GM23338 (cell line): ENCODE data around the gene MPP1. TPM values are rescaled to one million over a fixed set of nuclear protein-coding genes. Genes with fewer than 3 reads are reported as not detected.
A peak's percentile ranks its signal among the peaks of the same experiment; 100 is the strongest.

Experiments
- ATAC-seq: fragments of 200-7000 bp; cut with Tn5 transposase; 3 replicates; pipeline ENCODE4 v1.9.1; 2020
- DNase-seq: peaks from one replicate; pipeline ENCODE4 v3.0.0-alpha.2; 2015; ENCODE audit warnings: low spot score
- H2AFZ ChIP-seq: fragments of 200-600 bp; sonication (generic); 2 replicates; pipeline ENCODE4 v1.8.0; 2016; ENCODE audit warnings: antibody characterized with exemption, mild to moderate bottlenecking, moderate library complexity
- H3F3A ChIP-seq: fragments of 200-600 bp; sonication (generic); replicated peaks from 2 replicates; pipeline ENCODE4 v1.8.0; 2017; ENCODE audit warnings: antibody characterized with exemption, mixed run types, low read depth
- H3K27ac ChIP-seq: fragments of 200-600 bp; sonication (generic); 2 replicates; pipeline ENCODE4 v1.6.1; 2016; ENCODE audit warnings: low read depth
- H3K27me3 ChIP-seq: fragments of 200-600 bp; sonication (generic); 2 replicates; pipeline ENCODE4 v1.8.0; 2016; ENCODE audit warnings: mild to moderate bottlenecking, mixed run types, moderate library complexity; ENCODE audit not compliant: insufficient read depth
- H3K36me3 ChIP-seq: fragments of 200-600 bp; sonication (generic); 2 replicates; pipeline ENCODE4 v1.8.0; 2016; ENCODE audit warnings: mild to moderate bottlenecking; ENCODE audit not compliant: insufficient read depth
- H3K4me1 ChIP-seq: fragments of 200-600 bp; sonication (generic); 2 replicates; pipeline ENCODE4 v1.8.0; 2016; ENCODE audit warnings: mild to moderate bottlenecking, moderate library complexity; ENCODE audit not compliant: insufficient read depth
- H3K4me2 ChIP-seq: fragments of 200-600 bp; sonication (generic); 2 replicates; pipeline ENCODE4 v1.7.1; 2017; ENCODE audit warnings: mixed run types
- H3K4me3 ChIP-seq: fragments of 200-600 bp; sonication (generic); 2 replicates; pipeline ENCODE4 v1.6.1; 2016; ENCODE audit warnings: mixed run types
- H3K79me2 ChIP-seq: fragments of 200-600 bp; sonication (generic); replicated peaks from 2 replicates; pipeline ENCODE4 v1.8.0; 2017; ENCODE audit warnings: mild to moderate bottlenecking; ENCODE audit not compliant: insufficient read depth
- H3K9me2 ChIP-seq: fragments of 200-600 bp; sonication (generic); 2 replicates; pipeline ENCODE4 v1.8.0; 2017; ENCODE audit not compliant: insufficient read depth
- H4K20me1 ChIP-seq: fragments of 200-600 bp; sonication (generic); replicated peaks from 2 replicates; pipeline ENCODE4 v1.8.0; 2017; ENCODE audit warnings: mild to moderate bottlenecking; ENCODE audit not compliant: insufficient read depth
- H3K27ac Mint-ChIP-seq: 2 replicates; pipeline ENCODE4 v1.8.0; 2020; ENCODE audit warnings: inconsistent platforms, mild to moderate bottlenecking, moderate library complexity, mixed read lengths
- H3K27me3 Mint-ChIP-seq: 3 replicates; pipeline ENCODE4 v1.8.0; 2022; ENCODE audit warnings: low read depth, mild to moderate bottlenecking, moderate library complexity, mixed read lengths, inconsistent platforms; ENCODE audit not compliant: insufficient read depth, poor library complexity
- H3K36me3 Mint-ChIP-seq: 3 replicates; pipeline ENCODE4 v1.8.0; 2021; ENCODE audit warnings: low read depth, mild to moderate bottlenecking, inconsistent platforms, moderate library complexity, mixed read lengths
- H3K4me1 Mint-ChIP-seq: 3 replicates; pipeline ENCODE4 v1.8.0; 2020; ENCODE audit warnings: mild to moderate bottlenecking, inconsistent platforms, mixed read lengths
- H3K4me3 Mint-ChIP-seq: 3 replicates; pipeline ENCODE4 v1.8.0; 2021; ENCODE audit warnings: moderate library complexity, mild to moderate bottlenecking, inconsistent platforms, mixed read lengths
- H3K9me3 Mint-ChIP-seq: 3 replicates; pipeline ENCODE4 v1.8.0; 2020; ENCODE audit warnings: moderate library complexity, mild to moderate bottlenecking, inconsistent platforms, mixed read lengths
- CREB1 ChIP-seq: fragments of 250-450 bp; sonication (Bioruptor Pico); IDR thresholded peaks from 2 replicates; pipeline ENCODE4 v1.5.0; 2020; ENCODE audit warnings: low read depth, mild to moderate bottlenecking, moderate library complexity
- EZH2 ChIP-seq: fragments of 200-600 bp; sonication (generic); IDR thresholded peaks from one replicate; pipeline ENCODE4 v1.8.0; 2017; ENCODE audit warnings: antibody characterized with exemption, mild to moderate bottlenecking, low read depth; ENCODE audit not compliant: unreplicated experiment
- EZH2phosphoT487 ChIP-seq: fragments of 200-600 bp; sonication (generic); IDR thresholded peaks from one replicate; pipeline ENCODE4 v1.8.1; 2018; ENCODE audit warnings: antibody characterized with exemption; ENCODE audit not compliant: unreplicated experiment
- JUNB ChIP-seq: IDR thresholded peaks from one replicate; pipeline ENCODE4 v1.6.1; 2016; ENCODE audit warnings: antibody characterized with exemption; ENCODE audit not compliant: unreplicated experiment
- NANOG ChIP-seq: IDR thresholded peaks from 2 replicates; pipeline ENCODE4 v1.6.1; 2016; ENCODE audit warnings: antibody characterized with exemption, borderline replicate concordance
- POLR2AphosphoS5 ChIP-seq: IDR thresholded peaks from 2 replicates; pipeline ENCODE4 v1.6.1; 2016; ENCODE audit warnings: antibody characterized with exemption, low read depth
- STAT1 ChIP-seq: IDR thresholded peaks from one replicate; pipeline ENCODE4 v1.6.1; 2016; ENCODE audit warnings: antibody characterized with exemption; ENCODE audit not compliant: unreplicated experiment
- ZNF114 ChIP-seq: fragments of 250-450 bp; sonication (Bioruptor Pico); IDR thresholded peaks from 2 replicates; pipeline ENCODE4 v1.5.0; 2020; ENCODE audit warnings: mild to moderate bottlenecking, moderate library complexity
- ZNF331 ChIP-seq: fragments of 250-450 bp; sonication (Bioruptor Pico); IDR thresholded peaks from 2 replicates; pipeline ENCODE4 v1.5.0; 2020; ENCODE audit warnings: low read depth, mild to moderate bottlenecking, moderate library complexity
- polyA plus RNA-seq: library from polyadenylated mRNA; unstranded; fragments of >200 nt; fragmentation: Nextera tagmentation; extraction: Ambion mirVana; gene quantifications from 2 replicates; pipeline ENCODE4 v1.2.1, GENCODE V29; 2016
- total RNA-seq: library from RNA; depleted of rRNA; stranded (reverse); fragments of >200 nt; shearing (Covaris generic); gene quantifications from 2 replicates; pipeline ENCODE4 v1.2.3, GENCODE V29; 2014
- TF ChIP-seq, protein P1 (sequence below): IDR thresholded peaks from 2 replicates; pipeline ENCODE4 v1.6.1; 2016; ENCODE audit warnings: antibody characterized with exemption
- TF ChIP-seq, protein P2 (sequence below): IDR thresholded peaks from one replicate; pipeline ENCODE4 v1.6.1; 2018; ENCODE audit warnings: antibody characterized with exemption; ENCODE audit not compliant: unreplicated experiment
- TF ChIP-seq, protein P3 (sequence below): fragments of 250-450 bp; sonication (Bioruptor Pico); IDR thresholded peaks from 2 replicates; pipeline ENCODE4 v1.5.0; 2020; ENCODE audit warnings: mild to moderate bottlenecking, moderate library complexity
- TF ChIP-seq, protein P4 (sequence below), 2 experiments: fragments of 200-600 bp in 1 of 2; sonication (generic) in 1 of 2; conservative IDR thresholded peaks; 2 replicates each; pipeline versions ENCODE4 v1.5.1 to v1.6.1; 2016 to 2017; ENCODE audit warnings: antibody characterized with exemption in 2 of 2, low read depth in 2 of 2, mild to moderate bottlenecking in 2 of 2, moderate library complexity in 1 of 2

The MPP1 gene
- total and polyA plus RNA-seq, 2 experiments from 2014 or later, result 18.7 to 27.2 TPM

DNA sequence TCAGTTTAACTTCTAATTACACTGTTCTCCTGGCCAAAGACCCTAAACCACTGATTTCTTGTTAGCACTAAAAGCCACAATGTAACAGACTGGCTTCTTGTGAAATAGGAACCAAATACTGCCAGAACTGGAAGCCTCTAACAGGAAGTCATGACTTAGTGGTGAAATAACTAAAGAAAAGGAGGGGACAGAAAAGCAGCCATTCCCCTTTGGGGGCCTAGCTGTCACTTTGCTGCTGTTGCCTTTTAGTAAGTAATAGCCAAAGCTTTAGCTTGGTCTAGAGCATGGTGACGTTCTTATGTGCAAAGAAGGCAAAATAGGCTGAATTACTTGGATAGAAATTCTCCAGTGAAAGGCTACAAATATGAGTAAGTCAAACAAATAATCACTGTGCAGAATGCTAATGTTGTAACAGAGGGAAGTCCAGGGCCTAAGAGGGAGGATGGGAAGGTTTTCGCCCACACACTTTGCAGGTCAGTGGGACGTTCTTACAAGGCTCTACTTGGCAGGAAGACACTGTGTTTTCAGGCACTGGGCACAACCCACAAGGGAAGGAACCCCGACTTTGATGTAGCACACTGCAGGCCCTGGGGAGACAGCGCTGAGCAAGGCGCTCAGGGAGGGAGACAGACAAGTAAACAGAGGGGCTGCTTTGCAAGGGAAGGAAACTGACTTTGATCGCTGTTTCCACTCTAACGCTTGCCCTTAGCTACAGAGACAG lies 71.1 kb downstream of the MPP1 start:
- no peaks in the 10 kb centered on the region for H3K9me2 ChIP-seq
- Mint-ChIP-seq H3K27me3 (peaks cover 4% of the 10 kb centered on the region), H3K27ac (no peak overlapping the region), H3K36me3 (no peaks in the 10 kb centered on the region), H3K9me3 (no peaks in the 10 kb centered on the region; the same call in 2 of the 3 replicates), H3K4me3 (no peak overlapping the region), H3K4me1 (peaks cover 4% of the 10 kb centered on the region; the same call in 2 of the 3 replicates)
- no peaks in the 10 kb centered on the region for H3K4me1 ChIP-seq
- TF ChIP-seq NANOG, result no peak
- no peak for TF ChIP-seq ZNF114 (CRISPR knock-in tag)
- TF ChIP-seq, protein P1, sequence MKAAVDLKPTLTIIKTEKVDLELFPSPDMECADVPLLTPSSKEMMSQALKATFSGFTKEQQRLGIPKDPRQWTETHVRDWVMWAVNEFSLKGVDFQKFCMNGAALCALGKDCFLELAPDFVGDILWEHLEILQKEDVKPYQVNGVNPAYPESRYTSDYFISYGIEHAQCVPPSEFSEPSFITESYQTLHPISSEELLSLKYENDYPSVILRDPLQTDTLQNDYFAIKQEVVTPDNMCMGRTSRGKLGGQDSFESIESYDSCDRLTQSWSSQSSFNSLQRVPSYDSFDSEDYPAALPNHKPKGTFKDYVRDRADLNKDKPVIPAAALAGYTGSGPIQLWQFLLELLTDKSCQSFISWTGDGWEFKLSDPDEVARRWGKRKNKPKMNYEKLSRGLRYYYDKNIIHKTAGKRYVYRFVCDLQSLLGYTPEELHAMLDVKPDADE, result no peak
- TF ChIP-seq STAT1, result no peak
- TF ChIP-seq, protein P2, sequence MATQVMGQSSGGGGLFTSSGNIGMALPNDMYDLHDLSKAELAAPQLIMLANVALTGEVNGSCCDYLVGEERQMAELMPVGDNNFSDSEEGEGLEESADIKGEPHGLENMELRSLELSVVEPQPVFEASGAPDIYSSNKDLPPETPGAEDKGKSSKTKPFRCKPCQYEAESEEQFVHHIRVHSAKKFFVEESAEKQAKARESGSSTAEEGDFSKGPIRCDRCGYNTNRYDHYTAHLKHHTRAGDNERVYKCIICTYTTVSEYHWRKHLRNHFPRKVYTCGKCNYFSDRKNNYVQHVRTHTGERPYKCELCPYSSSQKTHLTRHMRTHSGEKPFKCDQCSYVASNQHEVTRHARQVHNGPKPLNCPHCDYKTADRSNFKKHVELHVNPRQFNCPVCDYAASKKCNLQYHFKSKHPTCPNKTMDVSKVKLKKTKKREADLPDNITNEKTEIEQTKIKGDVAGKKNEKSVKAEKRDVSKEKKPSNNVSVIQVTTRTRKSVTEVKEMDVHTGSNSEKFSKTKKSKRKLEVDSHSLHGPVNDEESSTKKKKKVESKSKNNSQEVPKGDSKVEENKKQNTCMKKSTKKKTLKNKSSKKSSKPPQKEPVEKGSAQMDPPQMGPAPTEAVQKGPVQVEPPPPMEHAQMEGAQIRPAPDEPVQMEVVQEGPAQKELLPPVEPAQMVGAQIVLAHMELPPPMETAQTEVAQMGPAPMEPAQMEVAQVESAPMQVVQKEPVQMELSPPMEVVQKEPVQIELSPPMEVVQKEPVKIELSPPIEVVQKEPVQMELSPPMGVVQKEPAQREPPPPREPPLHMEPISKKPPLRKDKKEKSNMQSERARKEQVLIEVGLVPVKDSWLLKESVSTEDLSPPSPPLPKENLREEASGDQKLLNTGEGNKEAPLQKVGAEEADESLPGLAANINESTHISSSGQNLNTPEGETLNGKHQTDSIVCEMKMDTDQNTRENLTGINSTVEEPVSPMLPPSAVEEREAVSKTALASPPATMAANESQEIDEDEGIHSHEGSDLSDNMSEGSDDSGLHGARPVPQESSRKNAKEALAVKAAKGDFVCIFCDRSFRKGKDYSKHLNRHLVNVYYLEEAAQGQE, result no peak
- TF ChIP-seq JUNB, result no peak
- no peak for TF ChIP-seq EZH2phosphoT487
- no peak for TF ChIP-seq ZNF331 (CRISPR knock-in tag)
- TF ChIP-seq EZH2, result no peak
- no peak for TF ChIP-seq CREB1
- TF ChIP-seq, protein P3, sequence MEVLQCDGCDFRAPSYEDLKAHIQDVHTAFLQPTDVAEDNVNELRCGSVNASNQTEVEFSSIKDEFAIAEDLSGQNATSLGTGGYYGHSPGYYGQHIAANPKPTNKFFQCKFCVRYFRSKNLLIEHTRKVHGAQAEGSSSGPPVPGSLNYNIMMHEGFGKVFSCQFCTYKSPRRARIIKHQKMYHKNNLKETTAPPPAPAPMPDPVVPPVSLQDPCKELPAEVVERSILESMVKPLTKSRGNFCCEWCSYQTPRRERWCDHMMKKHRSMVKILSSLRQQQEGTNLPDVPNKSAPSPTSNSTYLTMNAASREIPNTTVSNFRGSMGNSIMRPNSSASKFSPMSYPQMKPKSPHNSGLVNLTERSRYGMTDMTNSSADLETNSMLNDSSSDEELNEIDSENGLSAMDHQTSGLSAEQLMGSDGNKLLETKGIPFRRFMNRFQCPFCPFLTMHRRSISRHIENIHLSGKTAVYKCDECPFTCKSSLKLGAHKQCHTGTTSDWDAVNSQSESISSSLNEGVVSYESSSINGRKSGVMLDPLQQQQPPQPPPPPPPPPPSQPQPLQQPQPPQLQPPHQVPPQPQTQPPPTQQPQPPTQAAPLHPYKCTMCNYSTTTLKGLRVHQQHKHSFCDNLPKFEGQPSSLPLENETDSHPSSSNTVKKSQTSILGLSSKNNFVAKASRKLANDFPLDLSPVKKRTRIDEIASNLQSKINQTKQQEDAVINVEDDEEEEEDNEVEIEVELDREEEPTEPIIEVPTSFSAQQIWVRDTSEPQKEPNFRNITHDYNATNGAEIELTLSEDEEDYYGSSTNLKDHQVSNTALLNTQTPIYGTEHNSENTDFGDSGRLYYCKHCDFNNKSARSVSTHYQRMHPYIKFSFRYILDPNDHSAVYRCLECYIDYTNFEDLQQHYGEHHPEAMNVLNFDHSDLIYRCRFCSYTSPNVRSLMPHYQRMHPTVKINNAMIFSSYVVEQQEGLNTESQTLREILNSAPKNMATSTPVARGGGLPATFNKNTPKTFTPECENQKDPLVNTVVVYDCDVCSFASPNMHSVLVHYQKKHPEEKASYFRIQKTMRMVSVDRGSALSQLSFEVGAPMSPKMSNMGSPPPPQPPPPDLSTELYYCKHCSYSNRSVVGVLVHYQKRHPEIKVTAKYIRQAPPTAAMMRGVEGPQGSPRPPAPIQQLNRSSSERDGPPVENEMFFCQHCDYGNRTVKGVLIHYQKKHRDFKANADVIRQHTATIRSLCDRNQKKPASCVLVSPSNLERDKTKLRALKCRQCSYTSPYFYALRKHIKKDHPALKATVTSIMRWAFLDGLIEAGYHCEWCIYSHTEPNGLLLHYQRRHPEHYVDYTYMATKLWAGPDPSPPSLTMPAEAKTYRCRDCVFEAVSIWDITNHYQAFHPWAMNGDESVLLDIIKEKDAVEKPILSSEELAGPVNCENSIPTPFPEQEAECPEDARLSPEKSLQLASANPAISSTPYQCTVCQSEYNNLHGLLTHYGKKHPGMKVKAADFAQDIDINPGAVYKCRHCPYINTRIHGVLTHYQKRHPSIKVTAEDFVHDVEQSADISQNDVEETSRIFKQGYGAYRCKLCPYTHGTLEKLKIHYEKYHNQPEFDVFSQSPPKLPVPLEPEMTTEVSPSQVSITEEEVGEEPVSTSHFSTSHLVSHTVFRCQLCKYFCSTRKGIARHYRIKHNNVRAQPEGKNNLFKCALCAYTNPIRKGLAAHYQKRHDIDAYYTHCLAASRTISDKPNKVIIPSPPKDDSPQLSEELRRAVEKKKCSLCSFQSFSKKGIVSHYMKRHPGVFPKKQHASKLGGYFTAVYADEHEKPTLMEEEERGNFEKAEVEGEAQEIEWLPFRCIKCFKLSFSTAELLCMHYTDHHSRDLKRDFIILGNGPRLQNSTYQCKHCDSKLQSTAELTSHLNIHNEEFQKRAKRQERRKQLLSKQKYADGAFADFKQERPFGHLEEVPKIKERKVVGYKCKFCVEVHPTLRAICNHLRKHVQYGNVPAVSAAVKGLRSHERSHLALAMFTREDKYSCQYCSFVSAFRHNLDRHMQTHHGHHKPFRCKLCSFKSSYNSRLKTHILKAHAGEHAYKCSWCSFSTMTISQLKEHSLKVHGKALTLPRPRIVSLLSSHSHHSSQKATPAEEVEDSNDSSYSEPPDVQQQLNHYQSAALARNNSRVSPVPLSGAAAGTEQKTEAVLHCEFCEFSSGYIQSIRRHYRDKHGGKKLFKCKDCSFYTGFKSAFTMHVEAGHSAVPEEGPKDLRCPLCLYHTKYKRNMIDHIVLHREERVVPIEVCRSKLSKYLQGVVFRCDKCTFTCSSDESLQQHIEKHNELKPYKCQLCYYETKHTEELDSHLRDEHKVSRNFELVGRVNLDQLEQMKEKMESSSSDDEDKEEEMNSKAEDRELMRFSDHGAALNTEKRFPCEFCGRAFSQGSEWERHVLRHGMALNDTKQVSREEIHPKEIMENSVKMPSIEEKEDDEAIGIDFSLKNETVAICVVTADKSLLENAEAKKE (CRISPR knock-in tag), result no peak
- TF ChIP-seq, protein P4, sequence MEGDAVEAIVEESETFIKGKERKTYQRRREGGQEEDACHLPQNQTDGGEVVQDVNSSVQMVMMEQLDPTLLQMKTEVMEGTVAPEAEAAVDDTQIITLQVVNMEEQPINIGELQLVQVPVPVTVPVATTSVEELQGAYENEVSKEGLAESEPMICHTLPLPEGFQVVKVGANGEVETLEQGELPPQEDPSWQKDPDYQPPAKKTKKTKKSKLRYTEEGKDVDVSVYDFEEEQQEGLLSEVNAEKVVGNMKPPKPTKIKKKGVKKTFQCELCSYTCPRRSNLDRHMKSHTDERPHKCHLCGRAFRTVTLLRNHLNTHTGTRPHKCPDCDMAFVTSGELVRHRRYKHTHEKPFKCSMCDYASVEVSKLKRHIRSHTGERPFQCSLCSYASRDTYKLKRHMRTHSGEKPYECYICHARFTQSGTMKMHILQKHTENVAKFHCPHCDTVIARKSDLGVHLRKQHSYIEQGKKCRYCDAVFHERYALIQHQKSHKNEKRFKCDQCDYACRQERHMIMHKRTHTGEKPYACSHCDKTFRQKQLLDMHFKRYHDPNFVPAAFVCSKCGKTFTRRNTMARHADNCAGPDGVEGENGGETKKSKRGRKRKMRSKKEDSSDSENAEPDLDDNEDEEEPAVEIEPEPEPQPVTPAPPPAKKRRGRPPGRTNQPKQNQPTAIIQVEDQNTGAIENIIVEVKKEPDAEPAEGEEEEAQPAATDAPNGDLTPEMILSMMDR (conservative IDR thresholded peaks at IDR 0.05; ENCODE audit: low read depth in 2 of 2), result no peak
- TF ChIP-seq POLR2AphosphoS5, result no peak
- DNase-seq (no peak), ATAC-seq (no peak)
- no peak overlapping the region for H2AFZ ChIP-seq
- 0 out of 2 replicates have a peak overlapping the region, but pooled peaks have one; percentile 14 for H3K27ac ChIP-seq
- H3K4me2 ChIP-seq, result no peak overlapping the region
- H3K36me3 ChIP-seq, result no peaks in the 10 kb centered on the region
- H3F3A ChIP-seq, result no peaks in the 10 kb centered on the region
- H4K20me1 ChIP-seq, result no peaks in the 10 kb centered on the region
- no peaks in the 10 kb centered on the region for H3K27me3 ChIP-seq
- H3K4me3 ChIP-seq, result no peak overlapping the region
- H3K79me2 ChIP-seq, result no peaks in the 10 kb centered on the region
